HepG2 (cell line): ENCODE results near the gene TMEM182. TPM values are rescaled to one million over a fixed set of nuclear protein-coding genes. Genes with fewer than 3 reads are reported as not detected.

Source experiments
- CHD2 ChIP-seq: IDR thresholded peaks from 2 replicates; pipeline ENCODE4 v1.6.1; 2011; ENCODE audit warnings: low read depth, low read length, improper control_type of control experiment
- ETV5 ChIP-seq: IDR thresholded peaks from 2 replicates; pipeline ENCODE4 v1.6.1; 2018; ENCODE audit warnings: missing biosample characterization, missing genetic modification reagents, inconsistent platforms, borderline replicate concordance
- FOSL2 ChIP-seq: sonication (generic); formaldehyde crosslinking; IDR thresholded peaks from 2 replicates; pipeline ENCODE4 v1.4.0; 2020; ENCODE audit warnings: missing genetic modification reagents
- GABPA ChIP-seq, 2 experiments: IDR thresholded peaks; 2 replicates each; pipeline ENCODE4 v1.6.1; 2011 to 2016; ENCODE audit warnings: low read depth in 2 of 2, low read length in 1 of 2, missing biosample characterization in 1 of 2, missing genetic modification characterization in 1 of 2
- IRX3 ChIP-seq: sonication (generic); formaldehyde crosslinking; IDR thresholded peaks from 2 replicates; pipeline ENCODE4 v1.8.1; 2023; ENCODE audit warnings: mild to moderate bottlenecking, low read depth, missing genetic modification reagents, borderline replicate concordance
- JUND ChIP-seq: sonication (generic); formaldehyde crosslinking; IDR thresholded peaks from 2 replicates; pipeline ENCODE4 v1.8.0; 2022; ENCODE audit warnings: mild to moderate bottlenecking, missing genetic modification reagents
- KLF11 ChIP-seq: IDR thresholded peaks from 2 replicates; pipeline ENCODE4 v1.6.1; 2016; ENCODE audit warnings: missing compliant biosample characterization
- KLF16 ChIP-seq, 2 experiments: sonication (generic) in 1 of 2; formaldehyde crosslinking in 1 of 2; IDR thresholded peaks; 2 replicates each; pipeline versions ENCODE4 v1.6.1 to v1.8.0; 2016 to 2023; ENCODE audit warnings: missing genetic modification reagents in 2 of 2, missing compliant biosample characterization in 1 of 2
- PHF8 ChIP-seq: sonication (generic); formaldehyde crosslinking; IDR thresholded peaks from 2 replicates; pipeline ENCODE4 v1.5.0; 2020; ENCODE audit warnings: missing genetic modification reagents
- POLR2A ChIP-seq, 2 experiments: IDR thresholded peaks; 2 replicates each; pipeline ENCODE4 v1.6.1; 2011; ENCODE audit warnings: low read depth in 2 of 2, low read length in 2 of 2, mild to moderate bottlenecking in 1 of 2, moderate library complexity in 1 of 2; ENCODE audit not compliant: insufficient read depth in 1 of 2
- TBL1XR1 ChIP-seq: fragments of 150-350 bp; IDR thresholded peaks from 2 replicates; pipeline ENCODE4 v1.6.1; 2014; ENCODE audit warnings: borderline replicate concordance, low read length; ENCODE audit not compliant: partially characterized antibody
- ZFP62 ChIP-seq: sonication (generic); formaldehyde crosslinking; IDR thresholded peaks from 2 replicates; pipeline ENCODE4 v1.4.0; 2020; ENCODE audit warnings: missing genetic modification reagents
- ZNF207 ChIP-seq: fragments of 450-650 bp; IDR thresholded peaks from 2 replicates; pipeline ENCODE4 v1.6.1; 2016; ENCODE audit warnings: antibody characterized with exemption, borderline replicate concordance
- ZNF30 ChIP-seq: sonication (generic); formaldehyde crosslinking; IDR thresholded peaks from 2 replicates; pipeline ENCODE4 v1.5.0; 2020; ENCODE audit warnings: mild to moderate bottlenecking, missing genetic modification reagents
- ZNF564 ChIP-seq: sonication (generic); formaldehyde crosslinking; IDR thresholded peaks from 2 replicates; pipeline ENCODE4 v1.8.1; 2023; ENCODE audit warnings: mild to moderate bottlenecking, missing genetic modification reagents
- ZNF788 ChIP-seq: sonication (generic); formaldehyde crosslinking; IDR thresholded peaks from 2 replicates; pipeline ENCODE4 v1.5.0; 2020; ENCODE audit warnings: mild to moderate bottlenecking, missing genetic modification reagents, borderline replicate concordance
- ZNF792 ChIP-seq: IDR thresholded peaks from 2 replicates; pipeline ENCODE4 v1.6.1; 2016
- polyA plus RNA-seq, 8 experiments: library from polyadenylated mRNA; depleted of rRNA in 3 of 8; stranded (reverse) in 7 of 8; unstranded in 1 of 8; fragments of >200 nt; fragmentation: Illumina TruSeq in 4 of 8; extraction: Trizol in 4 of 8; gene quantifications; 2 replicates each; pipeline versions ENCODE4 v1.2.1 to v1.2.3, GENCODE V29; 2011 to 2016; ENCODE audit warnings: low read depth in 4 of 8, missing spikeins in 1 of 8, mixed read lengths in 1 of 8; ENCODE audit not compliant: insufficient read depth in 1 of 8
- total RNA-seq, 5 experiments: library from RNA; depleted of rRNA; stranded (reverse); fragments of >200 nt; fragmentation: Illumina TruSeq; extraction: Trizol; gene quantifications; 2 replicates each; pipeline ENCODE4 v1.2.3, GENCODE V29; 2016; ENCODE audit warnings: low read depth in 1 of 5
- TF ChIP-seq, protein P1 (sequence below): sonication (generic); formaldehyde crosslinking; conservative IDR thresholded peaks from 2 replicates; pipeline ENCODE4 v1.8.0; 2022; ENCODE audit warnings: low read depth, missing genetic modification reagents
- TF ChIP-seq, protein P2 (sequence below): sonication (generic); formaldehyde crosslinking; conservative IDR thresholded peaks from 2 replicates; pipeline ENCODE4 v1.4.0; 2020; ENCODE audit warnings: missing genetic modification reagents
- TF ChIP-seq, protein P3 (sequence below): sonication (generic); formaldehyde crosslinking; IDR thresholded peaks from 2 replicates; pipeline ENCODE4 v1.5.1; 2020; ENCODE audit warnings: missing genetic modification reagents, mild to moderate bottlenecking, borderline replicate concordance
- TF ChIP-seq, protein P4 (sequence below): sonication (generic); formaldehyde crosslinking; IDR thresholded peaks from 2 replicates; pipeline ENCODE4 v1.4.0; 2020; ENCODE audit warnings: missing genetic modification reagents

TMEM182 gene
- total and polyA plus RNA-seq, 2 of the 13 experiments (the other 11 are each of a cell fraction or from before 2014, with no cell fraction given): 8.7 to 8.9 TPM

DNA sequence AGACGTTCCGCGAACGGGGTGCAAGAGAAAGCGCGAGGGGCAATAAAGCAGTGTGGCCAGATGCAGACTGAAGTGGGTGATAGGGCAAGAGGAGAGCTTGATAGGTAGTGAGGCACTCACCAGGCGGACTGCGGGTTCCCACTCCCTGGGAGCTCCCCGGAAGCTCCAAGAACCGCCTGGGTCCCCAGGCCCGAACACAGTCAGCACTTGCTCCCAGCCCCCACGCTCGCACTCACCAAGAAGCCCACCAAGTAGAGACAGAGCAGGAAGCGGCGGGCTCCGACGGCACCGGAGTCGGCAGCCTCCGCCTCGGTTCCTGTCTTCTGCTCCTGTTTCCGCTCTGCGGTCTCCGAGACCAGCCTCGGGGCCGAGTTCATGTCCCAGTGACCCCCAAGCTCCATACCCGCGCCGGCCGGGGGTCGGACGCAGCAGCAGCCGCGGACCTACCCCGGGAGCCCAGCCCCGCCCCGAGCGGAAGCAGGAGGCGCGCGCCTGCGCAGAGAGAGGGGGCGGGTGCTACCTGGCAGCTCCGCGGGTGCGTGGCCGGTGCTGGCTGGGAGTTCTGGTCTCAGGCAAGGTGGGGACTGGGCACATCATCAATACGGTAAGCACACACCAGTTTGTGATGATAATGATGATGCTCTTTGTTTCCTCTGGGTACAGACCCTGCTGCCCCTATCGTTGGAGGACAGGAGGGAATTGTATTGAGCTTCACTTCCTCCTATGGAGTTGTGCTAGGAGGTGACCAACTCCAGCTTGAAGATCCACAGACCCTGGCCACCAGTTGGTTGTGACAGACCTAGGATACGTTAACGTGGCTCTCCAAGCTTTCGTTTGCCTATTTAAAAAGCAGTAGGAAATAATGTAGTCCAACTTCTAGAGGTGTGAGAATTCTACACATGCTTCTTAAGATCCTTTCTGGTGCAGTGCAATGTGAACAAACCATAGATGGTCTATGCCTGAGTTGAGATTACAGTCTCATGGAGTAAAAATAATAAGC, 25.1 kb upstream of the TMEM182 start (continued):
- TF ChIP-seq, protein P1, sequence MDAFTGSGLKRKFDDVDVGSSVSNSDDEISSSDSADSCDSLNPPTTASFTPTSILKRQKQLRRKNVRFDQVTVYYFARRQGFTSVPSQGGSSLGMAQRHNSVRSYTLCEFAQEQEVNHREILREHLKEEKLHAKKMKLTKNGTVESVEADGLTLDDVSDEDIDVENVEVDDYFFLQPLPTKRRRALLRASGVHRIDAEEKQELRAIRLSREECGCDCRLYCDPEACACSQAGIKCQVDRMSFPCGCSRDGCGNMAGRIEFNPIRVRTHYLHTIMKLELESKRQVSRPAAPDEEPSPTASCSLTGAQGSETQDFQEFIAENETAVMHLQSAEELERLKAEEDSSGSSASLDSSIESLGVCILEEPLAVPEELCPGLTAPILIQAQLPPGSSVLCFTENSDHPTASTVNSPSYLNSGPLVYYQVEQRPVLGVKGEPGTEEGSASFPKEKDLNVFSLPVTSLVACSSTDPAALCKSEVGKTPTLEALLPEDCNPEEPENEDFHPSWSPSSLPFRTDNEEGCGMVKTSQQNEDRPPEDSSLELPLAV (CRISPR knock-in tag): no peak
- TF ChIP-seq PHF8 (CRISPR knock-in tag) (peak; percentile 94), IRX3 (CRISPR knock-in tag) (peak; percentile 73; the same call in 1 of the 2 replicates), ZNF792 (CRISPR knock-in tag) (peak; percentile 21; the same call in 1 of the 2 replicates), KLF11 (CRISPR knock-in tag) (0 out of 2 replicates have a peak, but pooled peaks have one; percentile 22), FOSL2 (CRISPR knock-in tag) (0 out of 2 replicates have a peak, but pooled peaks have one; percentile 8), ZFP62 (CRISPR knock-in tag) (no peak), KLF16 (CRISPR knock-in tag; IDR thresholded peaks at IDR 0.05) (peak; percentile 55 to 95; a peak in 3 of 4 replicates), ZNF207 (no peak), CHD2 (no peak), ETV5 (peak; percentile 88), POLR2A (IDR thresholded peaks at IDR 0.05; ENCODE audit: insufficient read depth in 1 of 2, low read depth in 2 of 2, low read length in 2 of 2) (peak; percentile 82 to 97), JUND (no peak), ZNF564 (CRISPR knock-in tag) (peak; percentile 25), GABPA (IDR thresholded peaks at IDR 0.05; ENCODE audit: low read depth, low read length) (peak; percentile 62), GABPA (CRISPR knock-in tag; IDR thresholded peaks at IDR 0.05; ENCODE audit: low read depth) (peak; percentile 80), TBL1XR1 (no peak), ZNF30 (CRISPR knock-in tag) (0 out of 2 replicates have a peak, but pooled peaks have one; percentile 2), ZNF788 (CRISPR knock-in tag) (peak; percentile 84; the same call in 1 of the 2 replicates)
- TF ChIP-seq, protein P2, sequence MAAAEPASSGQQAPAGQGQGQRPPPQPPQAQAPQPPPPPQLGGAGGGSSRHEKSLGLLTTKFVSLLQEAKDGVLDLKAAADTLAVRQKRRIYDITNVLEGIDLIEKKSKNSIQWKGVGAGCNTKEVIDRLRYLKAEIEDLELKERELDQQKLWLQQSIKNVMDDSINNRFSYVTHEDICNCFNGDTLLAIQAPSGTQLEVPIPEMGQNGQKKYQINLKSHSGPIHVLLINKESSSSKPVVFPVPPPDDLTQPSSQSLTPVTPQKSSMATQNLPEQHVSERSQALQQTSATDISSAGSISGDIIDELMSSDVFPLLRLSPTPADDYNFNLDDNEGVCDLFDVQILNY (CRISPR knock-in tag): peak; percentile 25; the same call in 1 of the 2 replicates
- TF ChIP-seq, protein P3, sequence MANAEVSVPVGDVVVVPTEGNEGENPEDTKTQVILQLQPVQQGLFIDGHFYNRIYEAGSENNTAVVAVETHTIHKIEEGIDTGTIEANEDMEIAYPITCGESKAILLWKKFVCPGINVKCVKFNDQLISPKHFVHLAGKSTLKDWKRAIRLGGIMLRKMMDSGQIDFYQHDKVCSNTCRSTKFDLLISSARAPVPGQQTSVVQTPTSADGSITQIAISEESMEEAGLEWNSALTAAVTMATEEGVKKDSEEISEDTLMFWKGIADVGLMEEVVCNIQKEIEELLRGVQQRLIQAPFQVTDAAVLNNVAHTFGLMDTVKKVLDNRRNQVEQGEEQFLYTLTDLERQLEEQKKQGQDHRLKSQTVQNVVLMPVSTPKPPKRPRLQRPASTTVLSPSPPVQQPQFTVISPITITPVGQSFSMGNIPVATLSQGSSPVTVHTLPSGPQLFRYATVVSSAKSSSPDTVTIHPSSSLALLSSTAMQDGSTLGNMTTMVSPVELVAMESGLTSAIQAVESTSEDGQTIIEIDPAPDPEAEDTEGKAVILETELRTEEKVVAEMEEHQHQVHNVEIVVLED (CRISPR knock-in tag): peak; percentile 72; the same call in 1 of the 2 replicates
- TF ChIP-seq, protein P4, sequence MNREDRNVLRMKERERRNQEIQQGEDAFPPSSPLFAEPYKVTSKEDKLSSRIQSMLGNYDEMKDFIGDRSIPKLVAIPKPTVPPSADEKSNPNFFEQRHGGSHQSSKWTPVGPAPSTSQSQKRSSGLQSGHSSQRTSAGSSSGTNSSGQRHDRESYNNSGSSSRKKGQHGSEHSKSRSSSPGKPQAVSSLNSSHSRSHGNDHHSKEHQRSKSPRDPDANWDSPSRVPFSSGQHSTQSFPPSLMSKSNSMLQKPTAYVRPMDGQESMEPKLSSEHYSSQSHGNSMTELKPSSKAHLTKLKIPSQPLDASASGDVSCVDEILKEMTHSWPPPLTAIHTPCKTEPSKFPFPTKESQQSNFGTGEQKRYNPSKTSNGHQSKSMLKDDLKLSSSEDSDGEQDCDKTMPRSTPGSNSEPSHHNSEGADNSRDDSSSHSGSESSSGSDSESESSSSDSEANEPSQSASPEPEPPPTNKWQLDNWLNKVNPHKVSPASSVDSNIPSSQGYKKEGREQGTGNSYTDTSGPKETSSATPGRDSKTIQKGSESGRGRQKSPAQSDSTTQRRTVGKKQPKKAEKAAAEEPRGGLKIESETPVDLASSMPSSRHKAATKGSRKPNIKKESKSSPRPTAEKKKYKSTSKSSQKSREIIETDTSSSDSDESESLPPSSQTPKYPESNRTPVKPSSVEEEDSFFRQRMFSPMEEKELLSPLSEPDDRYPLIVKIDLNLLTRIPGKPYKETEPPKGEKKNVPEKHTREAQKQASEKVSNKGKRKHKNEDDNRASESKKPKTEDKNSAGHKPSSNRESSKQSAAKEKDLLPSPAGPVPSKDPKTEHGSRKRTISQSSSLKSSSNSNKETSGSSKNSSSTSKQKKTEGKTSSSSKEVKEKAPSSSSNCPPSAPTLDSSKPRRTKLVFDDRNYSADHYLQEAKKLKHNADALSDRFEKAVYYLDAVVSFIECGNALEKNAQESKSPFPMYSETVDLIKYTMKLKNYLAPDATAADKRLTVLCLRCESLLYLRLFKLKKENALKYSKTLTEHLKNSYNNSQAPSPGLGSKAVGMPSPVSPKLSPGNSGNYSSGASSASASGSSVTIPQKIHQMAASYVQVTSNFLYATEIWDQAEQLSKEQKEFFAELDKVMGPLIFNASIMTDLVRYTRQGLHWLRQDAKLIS (CRISPR knock-in tag): peak; percentile 43
